ENCODE data around the gene BSX.

Gene BSX

DNA sequence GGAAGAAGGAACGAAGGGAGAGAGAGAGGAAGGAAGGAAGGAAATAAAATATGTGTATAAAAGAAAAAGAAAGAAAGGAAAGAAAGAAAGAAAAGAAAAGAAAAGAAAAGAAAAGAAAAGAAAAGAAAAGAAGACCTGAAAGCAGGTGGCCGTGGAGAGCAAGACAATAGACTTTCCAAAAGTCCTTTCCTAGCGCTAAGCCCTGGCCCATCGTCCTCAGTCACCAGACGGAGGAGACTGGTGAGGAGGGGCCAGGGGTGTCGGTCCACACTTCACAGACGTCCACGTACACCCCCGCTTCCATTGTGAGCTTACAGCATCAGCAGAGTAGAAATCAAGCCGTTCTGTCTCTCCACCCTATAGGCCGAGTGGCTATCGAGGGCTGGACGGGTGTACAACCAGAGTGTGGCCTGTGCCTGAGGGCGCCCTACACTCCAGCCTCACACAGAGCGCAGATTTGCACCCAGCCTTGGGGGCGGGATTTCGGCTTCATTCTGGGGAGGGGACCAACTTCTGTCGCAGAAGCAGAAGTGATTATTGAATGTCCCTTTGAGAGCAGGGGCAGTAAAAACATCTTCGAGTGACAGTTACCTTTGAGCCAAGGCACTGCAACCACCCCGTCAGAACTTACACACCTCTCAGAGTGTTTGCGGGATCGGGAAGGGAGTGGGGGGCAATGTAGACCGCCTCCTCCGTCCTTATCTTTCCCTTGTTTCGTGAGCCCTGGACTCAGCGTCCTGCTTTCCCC is 2.0 kb upstream of the BSX start:
- no peaks in the 10 kb centered on the region for H3K9me3 ChIP-seq (ENCODE audit: control insufficient read depth in 2 of 2, low read length in 2 of 2)
- H3K9ac ChIP-seq (ENCODE audit: low read length in 2 of 2), result no peak overlapping the region
- H3K4me3 ChIP-seq (ENCODE audit: low read length in 2 of 2), result peak overlapping the region; percentile 67 to 76
- H3K4me1 ChIP-seq (ENCODE audit: control insufficient read depth, insufficient read depth, low read length), result peaks cover 17% of the 10 kb centered on the region
- H3K27me3 ChIP-seq (ENCODE audit: control insufficient read depth in 1 of 2, insufficient read depth in 2 of 2, low read length in 2 of 2), result peaks cover 62 to 75% of the 10 kb centered on the region in 2 donors
- no peak overlapping the region for H3K27ac ChIP-seq (ENCODE audit: low read length)
- H3K36me3 ChIP-seq (ENCODE audit: control insufficient read depth in 2 of 2, insufficient read depth in 2 of 2, low read length in 2 of 2), result no peaks in the 10 kb centered on the region

DNA sequence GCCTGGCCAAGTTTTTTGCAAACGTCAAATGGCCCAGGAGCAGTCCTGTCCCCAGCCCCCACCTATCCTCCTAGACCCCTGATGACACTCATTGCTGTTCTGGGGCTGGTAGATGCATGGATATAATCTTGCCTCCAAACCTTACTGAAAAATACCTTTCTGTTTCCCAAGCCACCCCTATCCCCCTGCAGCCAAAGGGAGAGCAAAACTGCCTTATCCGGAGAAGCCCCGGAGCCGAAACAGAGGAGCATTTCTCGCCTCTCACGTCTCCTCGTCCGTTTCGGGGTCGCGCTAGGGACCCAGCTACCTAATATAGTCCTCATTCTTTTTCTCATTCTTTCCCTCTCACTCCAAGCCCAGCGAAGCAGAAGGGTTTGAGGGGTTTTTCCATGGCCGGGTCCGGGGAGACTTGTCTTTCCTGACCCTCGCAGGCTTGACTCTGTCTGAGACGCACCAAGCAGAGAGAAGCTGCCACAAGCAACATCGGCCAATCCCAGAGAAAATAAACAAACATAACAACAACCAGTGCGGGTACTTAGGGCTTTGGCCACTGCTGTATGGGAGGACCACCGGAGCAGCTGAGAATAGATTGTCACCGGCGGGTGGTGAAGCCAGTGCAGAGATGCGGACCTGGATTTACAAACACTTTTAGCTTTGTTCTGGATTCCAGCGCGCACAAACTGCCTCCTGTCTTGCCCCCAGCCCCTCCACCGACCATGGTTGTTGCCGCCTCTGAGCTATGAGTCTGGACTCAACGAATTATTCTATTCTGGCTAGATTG is 1.6 kb downstream of the BSX start:
- Histone ChIP-seq H3K4me3 (ENCODE audit: low read length in 2 of 2) (no peak overlapping the region), H3K27ac (ENCODE audit: low read length) (no peak overlapping the region), H3K27me3 (ENCODE audit: control insufficient read depth in 1 of 2, insufficient read depth in 2 of 2, low read length in 2 of 2) (peaks cover 81 to 96% of the 10 kb centered on the region in 2 donors), H3K9me3 (ENCODE audit: control insufficient read depth in 2 of 2, low read length in 2 of 2) (no peaks in the 10 kb centered on the region), H3K4me1 (ENCODE audit: control insufficient read depth, insufficient read depth, low read length) (peaks cover 29% of the 10 kb centered on the region), H3K9ac (ENCODE audit: low read length in 2 of 2) (no peak overlapping the region), H3K36me3 (ENCODE audit: control insufficient read depth in 2 of 2, insufficient read depth in 2 of 2, low read length in 2 of 2) (no peaks in the 10 kb centered on the region)

DNA sequence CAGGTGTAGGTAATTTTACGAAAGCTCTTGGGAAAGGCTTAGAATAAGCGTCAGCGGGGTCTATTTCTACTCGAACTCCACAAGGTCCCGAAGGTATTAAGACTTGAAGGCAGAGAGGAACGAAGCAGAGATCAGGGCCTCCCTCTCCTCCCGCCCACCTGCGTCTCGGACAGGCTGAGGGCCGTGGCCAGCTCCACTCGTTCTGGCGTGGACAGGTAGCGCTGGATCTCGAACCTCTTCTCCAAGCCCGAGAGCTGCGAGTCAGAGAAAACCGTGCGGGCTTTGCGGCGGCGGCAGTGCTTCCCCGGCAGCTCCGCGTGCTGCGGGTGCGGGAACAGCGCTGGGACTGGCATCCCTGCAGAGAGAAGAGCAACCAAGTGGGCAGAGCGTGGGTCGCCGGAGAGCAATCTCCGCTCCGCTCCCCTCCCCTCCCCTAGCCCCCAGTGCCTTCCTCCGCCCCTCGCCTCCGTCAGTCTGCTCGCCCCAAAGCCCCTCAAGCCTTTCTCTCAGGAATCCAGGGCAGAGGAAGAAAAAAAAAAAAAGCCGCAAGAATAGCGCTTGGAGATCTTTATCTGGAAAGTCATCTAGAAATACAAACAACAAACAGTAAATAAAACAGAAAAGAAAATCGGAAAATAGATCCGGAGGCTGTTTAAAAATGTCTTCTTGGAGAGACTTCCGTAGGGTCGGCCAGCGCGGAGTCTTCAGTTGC is 2.4 kb downstream of the BSX start:
- no peaks in the 10 kb centered on the region for H3K36me3 ChIP-seq (ENCODE audit: control insufficient read depth in 2 of 2, insufficient read depth in 2 of 2, low read length in 2 of 2)
- H3K4me1 ChIP-seq (ENCODE audit: control insufficient read depth, insufficient read depth, low read length), result peaks cover 23% of the 10 kb centered on the region
- no peak overlapping the region for H3K27ac ChIP-seq (ENCODE audit: low read length)
- H3K9ac ChIP-seq (ENCODE audit: low read length in 2 of 2), result no peak overlapping the region
- peaks cover 81 to 94% of the 10 kb centered on the region in 2 donors for H3K27me3 ChIP-seq (ENCODE audit: control insufficient read depth in 1 of 2, insufficient read depth in 2 of 2, low read length in 2 of 2)
- H3K4me3 ChIP-seq (ENCODE audit: low read length in 2 of 2), result no peak overlapping the region
- no peaks in the 10 kb centered on the region for H3K9me3 ChIP-seq (ENCODE audit: control insufficient read depth in 2 of 2, low read length in 2 of 2)

DNA sequence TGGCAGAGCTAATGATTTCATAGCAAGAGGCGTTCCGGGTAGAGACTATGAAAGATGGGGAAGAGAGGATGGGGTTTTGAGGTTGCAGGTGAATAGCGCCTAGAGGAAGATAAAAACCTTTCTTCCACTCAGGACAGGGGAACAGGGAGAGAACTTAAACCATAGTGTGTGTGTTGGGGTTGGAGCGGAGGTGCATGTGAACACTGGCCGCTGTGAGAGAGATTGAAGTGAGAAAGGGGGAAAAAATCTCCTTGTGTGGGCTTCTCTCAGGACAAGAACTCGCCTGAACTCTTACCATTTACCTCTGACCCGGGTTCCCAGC is 3.4 kb downstream of the BSX start:
- H3K4me1 ChIP-seq (ENCODE audit: control insufficient read depth, insufficient read depth, low read length), result peaks cover 15% of the 10 kb centered on the region
- H3K36me3 ChIP-seq (ENCODE audit: control insufficient read depth in 2 of 2, insufficient read depth in 2 of 2, low read length in 2 of 2), result no peaks in the 10 kb centered on the region
- peaks cover 76 to 87% of the 10 kb centered on the region in 2 donors for H3K27me3 ChIP-seq (ENCODE audit: control insufficient read depth in 1 of 2, insufficient read depth in 2 of 2, low read length in 2 of 2)
- H3K9me3 ChIP-seq (ENCODE audit: control insufficient read depth in 2 of 2, low read length in 2 of 2), result no peaks in the 10 kb centered on the region
- no peak overlapping the region for H3K4me3 ChIP-seq (ENCODE audit: low read length in 2 of 2)
- H3K27ac ChIP-seq (ENCODE audit: low read length), result no peak overlapping the region
- H3K9ac ChIP-seq (ENCODE audit: low read length in 2 of 2), result no peak overlapping the region

DNA sequence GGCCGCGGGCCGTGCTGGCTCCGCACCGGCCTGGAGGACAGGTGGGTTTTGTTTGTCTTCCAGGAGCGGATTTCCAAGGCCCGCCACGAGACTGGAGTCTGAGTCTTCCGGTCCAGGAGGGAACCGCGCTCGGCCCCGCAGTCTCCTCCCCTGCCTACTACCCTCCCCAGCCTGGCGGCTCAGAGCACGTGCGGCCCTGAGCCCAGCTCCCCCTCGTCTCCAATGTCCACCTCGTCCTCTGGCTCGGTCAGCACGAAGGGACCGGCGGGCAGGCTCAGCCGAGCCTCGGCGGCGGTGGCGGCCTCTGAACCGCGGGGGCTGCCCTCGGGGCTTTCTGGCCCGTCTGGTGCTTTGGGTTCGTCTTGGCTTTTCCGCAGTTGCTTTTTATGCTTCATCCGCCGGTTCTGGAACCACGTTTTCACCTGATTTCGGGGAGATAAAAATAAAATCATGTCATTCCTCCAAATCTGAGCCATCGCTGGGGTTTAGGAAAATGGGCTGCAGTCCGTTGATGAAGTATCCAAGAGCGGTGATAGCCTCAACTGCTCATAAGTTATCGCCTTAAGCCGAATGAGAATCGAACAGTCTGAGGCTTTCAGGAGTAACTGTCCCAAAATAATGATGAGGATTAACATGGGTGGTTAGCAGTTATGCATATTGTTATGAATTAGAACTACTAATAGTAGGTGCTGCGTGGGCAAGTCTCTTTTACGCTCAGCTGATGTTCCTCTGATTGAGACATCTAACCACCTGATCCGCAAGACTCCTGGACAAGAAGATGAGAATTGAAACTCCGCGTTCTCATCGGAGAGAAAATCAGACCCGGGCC is 4.0 kb downstream of the BSX start:
- Histone ChIP-seq H3K4me1 (ENCODE audit: control insufficient read depth, insufficient read depth, low read length) (peaks cover 15% of the 10 kb centered on the region), H3K4me3 (ENCODE audit: low read length in 2 of 2) (peak overlapping the region in 1 of 2 donors; percentile 47), H3K27ac (ENCODE audit: low read length) (no peak overlapping the region), H3K9me3 (ENCODE audit: control insufficient read depth in 2 of 2, low read length in 2 of 2) (no peaks in the 10 kb centered on the region), H3K27me3 (ENCODE audit: control insufficient read depth in 1 of 2, insufficient read depth in 2 of 2, low read length in 2 of 2) (peaks cover 71 to 82% of the 10 kb centered on the region in 2 donors), H3K36me3 (ENCODE audit: control insufficient read depth in 2 of 2, insufficient read depth in 2 of 2, low read length in 2 of 2) (no peaks in the 10 kb centered on the region), H3K9ac (ENCODE audit: low read length in 2 of 2) (no peak overlapping the region)

DNA sequence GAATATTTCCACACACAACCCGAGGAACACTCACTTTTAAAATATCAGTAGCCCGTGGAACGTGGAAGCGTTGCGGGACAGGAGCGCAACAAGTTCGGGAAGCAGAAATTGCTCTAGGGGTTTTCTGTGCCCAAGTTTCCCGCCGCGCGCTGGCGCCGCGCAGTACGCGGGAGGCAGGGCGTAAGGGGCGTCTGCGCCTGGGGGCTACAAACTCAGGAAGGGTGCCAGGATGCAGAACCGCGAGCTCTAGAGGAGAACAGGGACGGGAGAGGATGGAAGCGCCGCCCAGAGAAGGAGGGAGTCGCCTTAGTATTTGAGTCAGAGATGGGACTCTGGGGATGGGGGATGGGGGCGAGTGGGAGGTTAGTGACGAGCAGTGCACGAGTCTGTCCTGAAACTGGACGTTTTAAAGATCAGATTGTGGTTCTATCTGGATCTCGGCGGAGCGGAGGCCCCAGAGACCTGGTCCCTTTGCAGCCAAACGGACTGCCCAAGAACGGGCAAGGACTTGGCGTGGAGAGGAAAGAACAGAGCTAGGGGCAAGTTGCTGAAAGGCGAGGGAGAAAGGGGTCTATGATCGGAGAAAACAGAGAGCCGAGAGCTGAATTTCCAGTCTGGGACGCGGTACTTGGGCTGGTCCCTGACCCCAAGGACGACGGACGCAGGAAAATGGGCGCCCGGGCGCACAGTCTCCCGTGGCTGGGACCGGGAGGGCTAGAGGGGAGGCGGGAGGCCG is 4.7 kb downstream of the BSX start:
- no peak overlapping the region for H3K27ac ChIP-seq (ENCODE audit: low read length)
- H3K27me3 ChIP-seq (ENCODE audit: control insufficient read depth in 1 of 2, insufficient read depth in 2 of 2, low read length in 2 of 2), result peaks cover 64 to 74% of the 10 kb centered on the region in 2 donors
- H3K4me1 ChIP-seq (ENCODE audit: control insufficient read depth, insufficient read depth, low read length), result peaks cover 15% of the 10 kb centered on the region
- no peak overlapping the region for H3K9ac ChIP-seq (ENCODE audit: low read length in 2 of 2)
- H3K9me3 ChIP-seq (ENCODE audit: control insufficient read depth in 2 of 2, low read length in 2 of 2), result no peaks in the 10 kb centered on the region
- peak overlapping the region in 1 of 2 donors; percentile 47 for H3K4me3 ChIP-seq (ENCODE audit: low read length in 2 of 2)
- H3K36me3 ChIP-seq (ENCODE audit: control insufficient read depth in 2 of 2, insufficient read depth in 2 of 2, low read length in 2 of 2), result no peaks in the 10 kb centered on the region

DNA sequence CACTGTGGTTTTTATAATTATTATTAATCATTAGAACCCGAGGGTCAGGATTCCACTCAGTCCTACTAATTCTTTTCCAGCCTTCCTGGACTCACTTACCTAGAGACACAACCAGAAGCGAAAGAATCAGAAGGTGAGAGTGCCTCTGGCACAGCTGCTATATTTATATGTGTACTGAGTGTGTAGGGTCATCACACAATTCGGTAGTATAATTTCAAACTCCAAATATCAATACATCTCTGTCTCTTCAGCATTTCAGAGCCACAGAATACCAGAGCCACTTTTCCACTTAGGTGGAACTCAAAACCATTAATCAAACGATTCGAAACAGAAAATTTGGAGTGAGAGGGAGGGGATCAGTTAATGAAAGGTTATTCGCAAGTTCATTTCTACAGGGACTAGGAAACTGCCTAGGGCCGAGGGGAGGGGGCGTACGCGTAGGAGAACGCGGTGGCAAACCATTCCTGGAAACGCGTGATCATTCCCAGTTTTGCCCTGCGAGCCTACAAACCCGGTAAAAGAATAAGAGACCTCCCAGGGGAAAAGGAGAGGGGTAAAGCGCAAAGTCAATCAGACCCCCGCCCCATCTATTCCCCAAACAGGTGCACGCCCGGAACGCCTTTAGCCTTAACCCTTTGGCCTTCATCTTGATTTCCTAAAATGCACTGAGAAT is 5.4 kb downstream of the BSX start:
- Histone ChIP-seq H3K36me3 (ENCODE audit: control insufficient read depth in 2 of 2, insufficient read depth in 2 of 2, low read length in 2 of 2) (no peaks in the 10 kb centered on the region), H3K4me1 (ENCODE audit: control insufficient read depth, insufficient read depth, low read length) (peaks cover 15% of the 10 kb centered on the region), H3K27ac (ENCODE audit: low read length) (no peak overlapping the region), H3K27me3 (ENCODE audit: control insufficient read depth in 1 of 2, insufficient read depth in 2 of 2, low read length in 2 of 2) (peaks cover 59 to 67% of the 10 kb centered on the region in 2 donors), H3K4me3 (ENCODE audit: low read length in 2 of 2) (no peak overlapping the region), H3K9me3 (ENCODE audit: control insufficient read depth in 2 of 2, low read length in 2 of 2) (no peaks in the 10 kb centered on the region), H3K9ac (ENCODE audit: low read length in 2 of 2) (no peak overlapping the region)

DNA sequence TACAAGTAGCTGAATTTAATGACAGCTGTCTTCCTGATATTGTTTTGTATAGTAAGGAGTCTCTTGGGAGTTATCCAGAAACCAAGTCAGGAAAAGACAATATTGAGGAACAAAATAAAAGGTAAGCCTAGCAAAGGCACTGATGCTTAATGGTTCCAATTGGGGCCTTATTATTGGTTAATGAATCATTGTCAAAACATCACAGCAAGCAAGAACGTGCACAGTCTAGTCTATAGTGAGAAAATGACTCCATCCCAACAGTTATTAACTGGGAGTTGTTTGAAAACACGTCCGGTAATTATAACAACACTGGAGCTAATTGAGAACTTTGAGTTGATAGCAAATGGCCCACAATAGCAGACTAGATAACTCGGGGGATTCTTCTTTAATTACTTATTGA is 17.7 kb downstream of the BSX start:
- no peaks in the 10 kb centered on the region for H3K9me3 ChIP-seq (ENCODE audit: control insufficient read depth in 2 of 2, low read length in 2 of 2)
- H3K4me1 ChIP-seq (ENCODE audit: control insufficient read depth, insufficient read depth, low read length), result no peaks in the 10 kb centered on the region
- H3K9ac ChIP-seq (ENCODE audit: low read length in 2 of 2), result no peak overlapping the region
- no peak overlapping the region for H3K4me3 ChIP-seq (ENCODE audit: low read length in 2 of 2)
- no peak overlapping the region for H3K27ac ChIP-seq (ENCODE audit: low read length)
- peaks cover 4 to 7% of the 10 kb centered on the region in 2 donors for H3K27me3 ChIP-seq (ENCODE audit: control insufficient read depth in 1 of 2, insufficient read depth in 2 of 2, low read length in 2 of 2)
- no peaks in the 10 kb centered on the region for H3K36me3 ChIP-seq (ENCODE audit: control insufficient read depth in 2 of 2, insufficient read depth in 2 of 2, low read length in 2 of 2)

DNA sequence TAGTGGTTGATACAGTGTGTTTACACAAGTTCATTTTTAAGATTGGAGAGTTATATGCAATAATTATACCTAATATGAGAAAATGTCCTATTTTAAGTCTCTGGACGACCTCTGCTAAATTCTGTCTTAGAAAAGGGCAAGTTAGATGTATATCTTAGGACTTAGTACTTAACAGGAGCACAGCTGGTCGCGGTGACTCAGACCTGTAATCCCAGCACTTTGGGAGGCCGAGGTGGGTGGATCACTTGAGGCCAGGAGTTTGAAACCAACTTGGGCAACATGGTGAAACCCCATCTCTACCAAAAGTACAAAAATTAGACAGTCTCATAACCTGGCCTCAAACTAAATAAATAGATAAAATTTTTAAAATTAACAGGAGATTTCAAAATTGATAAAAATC is 27.2 kb downstream of the BSX start:
- Histone ChIP-seq H3K27me3 (ENCODE audit: control insufficient read depth in 1 of 2, insufficient read depth in 2 of 2, low read length in 2 of 2) (no peaks in the 10 kb centered on the region), H3K36me3 (ENCODE audit: control insufficient read depth in 2 of 2, insufficient read depth in 2 of 2, low read length in 2 of 2) (no peaks in the 10 kb centered on the region), H3K4me3 (ENCODE audit: low read length in 2 of 2) (no peak overlapping the region), H3K9me3 (ENCODE audit: control insufficient read depth in 2 of 2, low read length in 2 of 2) (no peaks in the 10 kb centered on the region), H3K27ac (ENCODE audit: low read length) (no peak overlapping the region), H3K4me1 (ENCODE audit: control insufficient read depth, insufficient read depth, low read length) (no peaks in the 10 kb centered on the region), H3K9ac (ENCODE audit: low read length in 2 of 2) (no peak overlapping the region)

Data from stomach smooth muscle (tissue), 2 donors.